Stimulated activated CD8-positive, alpha-beta memory T cell treated with anti-CD3 and anti-CD28 coated beads, Interleukin-15, amount 100 ng/mL, for 24 hours (primary cell): ENCODE measurements around the gene AGT.
"Not testable (repeated sequence)": the region's sequence is repeated elsewhere in the genome, so short reads cannot be mapped to it uniquely, and the experiment has no call there.

Source experiments
- DNase-seq: peaks from one replicate; pipeline ENCODE4 v3.0.0-alpha.2; 2020; ENCODE audit warnings: low read depth

Gene AGT

DNA sequence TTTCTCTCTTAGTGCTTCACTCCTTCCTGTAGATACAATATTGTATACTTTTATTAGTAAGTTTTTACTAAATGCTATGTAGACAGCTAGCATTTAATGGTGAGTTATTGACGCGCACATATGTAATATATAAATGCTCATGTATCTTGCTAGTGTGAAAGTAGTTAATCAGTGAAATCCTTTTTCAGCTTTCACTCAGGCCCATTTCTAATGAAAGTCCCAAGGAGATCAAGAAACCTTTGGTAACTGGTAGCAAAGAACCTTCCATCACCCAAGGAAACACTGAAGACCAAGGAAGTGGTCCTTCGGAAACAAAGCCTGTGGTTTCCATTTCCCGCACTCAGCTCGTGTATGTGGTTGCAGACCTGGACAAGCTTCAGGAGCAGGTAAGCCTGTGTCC, 27.2 kb downstream of the AGT start:
- DNase-seq = no peak

GRCh38 chr1:230684998-230685397, 28.9 kb downstream of the AGT start:
- DNase-seq = no peak

DNA sequence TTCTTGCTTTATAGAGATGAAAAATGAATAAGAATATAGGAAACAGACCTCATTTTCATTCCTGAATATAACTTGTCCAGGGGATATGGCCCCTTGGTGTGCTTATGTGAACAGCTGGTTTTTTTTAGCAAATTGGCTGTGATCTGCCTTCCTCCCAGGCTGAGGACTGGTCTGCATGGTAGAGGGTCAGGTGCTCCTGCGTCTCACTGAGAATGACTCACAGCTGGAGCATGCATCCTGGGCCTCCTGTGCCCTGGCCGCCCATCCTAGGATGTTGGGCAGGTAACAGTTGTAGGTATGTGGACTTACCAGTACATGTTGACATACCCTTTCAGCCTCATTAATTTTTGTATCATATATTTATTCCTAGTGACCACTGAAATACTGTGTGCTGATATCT, 29.8 kb downstream of the AGT start:
- DNase-seq = no peak

DNA sequence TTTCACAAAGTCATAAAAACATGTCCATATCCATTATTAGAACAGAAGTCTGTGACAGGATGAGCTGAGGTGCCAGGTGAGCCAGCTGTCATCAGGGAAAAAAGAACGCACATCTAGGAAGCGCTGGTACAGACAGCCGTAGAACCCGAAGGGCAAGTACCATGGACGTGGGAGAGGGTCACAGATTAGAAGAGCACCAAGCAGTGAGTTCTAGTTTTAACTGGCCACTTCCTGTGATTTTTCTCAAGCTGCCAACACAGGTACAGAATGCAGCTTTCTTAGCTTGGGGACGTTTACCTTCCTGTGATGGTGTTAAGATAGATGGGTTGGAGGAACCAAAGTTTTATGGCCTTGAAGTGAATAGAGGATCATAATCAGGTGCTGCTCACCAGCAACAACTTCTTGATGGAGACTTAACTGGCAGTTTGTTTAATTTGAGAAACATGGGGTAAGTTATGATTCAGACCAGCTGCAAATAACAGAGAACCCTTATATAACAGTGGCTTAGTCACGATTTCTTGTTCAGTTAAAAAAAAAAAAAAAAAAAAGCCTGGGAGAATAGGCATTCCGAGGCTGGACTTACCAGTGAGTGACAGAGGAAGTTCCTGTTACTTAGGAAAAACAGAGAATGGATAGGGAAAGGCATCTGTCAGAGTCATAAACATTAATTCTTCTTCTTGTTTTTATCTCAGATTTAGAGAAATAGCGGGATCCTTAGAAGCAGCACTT, 30.9 kb downstream of the AGT start:
- DNase-seq = no peak

GRCh38 chr1:230682274-230682673, 31.6 kb downstream of the AGT start:
- DNase-seq = no peak

- no peak for DNase-seq
Observed at GRCh38 chr1:230681599-230681998, 32.3 kb downstream of the AGT start.

DNA sequence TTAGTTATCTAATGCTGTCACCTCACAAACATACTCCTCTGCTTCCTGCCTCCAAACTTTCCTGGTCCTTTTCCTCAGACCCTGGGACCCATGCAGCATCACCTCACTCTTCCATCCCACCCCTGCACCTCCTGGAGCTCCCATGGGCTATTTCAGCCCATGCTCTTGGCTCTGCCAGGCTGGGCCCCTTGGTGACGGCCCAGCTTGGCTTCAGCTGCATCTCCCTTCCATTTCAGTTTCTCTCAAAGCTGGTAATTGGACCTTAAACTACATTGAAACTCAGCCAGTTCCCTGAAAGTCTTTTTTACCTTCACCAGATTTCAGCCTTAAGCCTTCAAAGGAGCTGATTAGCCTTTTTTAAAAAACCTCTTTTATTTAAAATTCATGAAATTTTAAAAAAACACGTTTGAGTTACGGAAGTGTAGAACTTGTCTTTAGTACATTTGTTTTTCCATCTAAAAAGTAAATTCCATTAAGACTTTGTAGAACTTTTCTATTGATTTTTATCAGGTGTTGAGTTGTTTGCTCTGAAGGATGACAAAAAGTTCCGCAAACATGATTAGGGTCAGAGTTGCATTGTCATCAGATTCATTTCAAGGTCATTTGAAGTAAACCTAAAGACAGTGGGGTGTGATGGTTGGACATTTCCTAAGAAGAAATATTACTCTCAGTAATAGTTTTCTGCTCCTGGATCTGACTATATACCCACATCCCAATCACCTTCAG, 33.5 kb downstream of the AGT start:
- DNase-seq = no peak

DNA sequence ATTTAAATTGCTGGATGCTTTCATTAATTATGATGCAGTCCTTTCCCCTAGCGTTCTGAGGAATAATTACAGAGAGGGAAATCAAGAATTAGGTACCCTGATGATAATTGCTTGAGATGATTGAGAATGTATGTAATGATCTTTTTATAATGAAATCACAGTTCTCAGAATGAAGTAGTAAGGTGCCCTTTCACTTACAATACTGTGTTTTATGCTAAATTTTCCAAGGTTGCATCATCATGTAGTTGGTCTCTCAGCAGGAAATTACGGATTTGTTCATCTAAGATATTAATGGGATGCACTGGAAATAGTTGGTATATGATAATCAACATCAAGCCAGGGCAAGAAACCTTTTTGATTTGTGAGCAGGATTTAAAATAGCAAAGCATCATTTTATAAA, 34.1 kb downstream of the AGT start:
- no peak for DNase-seq

- DNase-seq = no peak
Observed at GRCh38 chr1:230679192-230679591, 34.7 kb downstream of the AGT start.

DNA sequence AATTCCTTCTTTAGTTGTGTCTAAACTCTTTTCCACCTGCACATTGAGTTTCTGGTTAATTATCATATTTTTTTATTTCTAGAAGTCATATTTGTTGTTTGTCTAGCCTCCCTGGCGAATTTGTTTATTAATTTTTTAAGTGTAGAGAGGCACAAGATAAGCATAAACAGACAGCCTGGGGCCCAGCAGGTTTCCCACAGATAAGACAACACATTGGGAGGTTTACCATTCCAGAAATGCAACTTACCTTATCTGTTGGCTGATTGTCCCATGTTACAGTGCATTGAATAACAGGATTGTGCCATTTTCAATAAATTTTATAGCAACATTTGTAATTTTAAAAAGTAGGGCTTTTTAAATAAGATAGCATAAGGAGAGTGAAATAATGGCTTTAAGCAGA, 36.7 kb downstream of the AGT start:
- DNase-seq = no peak

DNA sequence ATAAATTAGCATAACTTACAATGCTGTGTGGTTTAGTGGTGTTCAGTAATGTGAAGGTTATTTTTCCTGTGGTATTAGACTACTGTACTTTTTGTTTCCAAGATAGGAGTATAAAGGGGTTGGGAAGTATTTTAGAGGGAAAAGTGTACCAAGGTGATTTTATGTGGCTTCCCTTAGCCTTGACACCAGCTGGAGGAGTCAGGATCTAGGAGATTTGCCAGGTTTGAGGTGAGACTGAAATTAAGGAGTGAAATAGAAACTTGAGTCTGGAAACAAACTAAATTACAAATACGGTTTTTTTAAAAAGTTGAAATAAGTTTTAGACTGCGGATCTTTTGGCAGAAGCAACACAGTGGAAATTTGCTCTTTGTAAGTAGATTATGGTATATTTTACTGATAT, 39.3 kb downstream of the AGT start:
- DNase-seq = no peak

DNA sequence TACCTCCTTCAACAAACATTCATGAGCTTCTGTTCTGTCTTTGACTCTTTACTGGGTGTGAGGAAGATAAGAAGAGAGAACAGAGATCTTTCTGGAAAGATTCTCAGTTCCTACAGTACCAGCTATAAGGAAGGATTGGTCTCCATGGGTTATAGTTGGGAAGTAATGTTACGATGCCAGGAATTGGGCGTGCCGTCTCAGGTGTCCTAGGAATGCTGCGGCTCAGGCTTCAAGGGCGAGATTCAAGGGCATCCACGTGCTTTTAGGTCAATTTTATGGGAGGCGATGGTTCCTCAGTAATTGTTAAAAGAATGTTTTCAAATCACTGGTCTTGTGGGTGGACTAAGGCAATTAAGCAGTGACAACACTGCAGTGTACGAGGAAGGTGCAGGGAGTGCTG, 44.4 kb downstream of the AGT start:
- DNase-seq = no peak

DNA sequence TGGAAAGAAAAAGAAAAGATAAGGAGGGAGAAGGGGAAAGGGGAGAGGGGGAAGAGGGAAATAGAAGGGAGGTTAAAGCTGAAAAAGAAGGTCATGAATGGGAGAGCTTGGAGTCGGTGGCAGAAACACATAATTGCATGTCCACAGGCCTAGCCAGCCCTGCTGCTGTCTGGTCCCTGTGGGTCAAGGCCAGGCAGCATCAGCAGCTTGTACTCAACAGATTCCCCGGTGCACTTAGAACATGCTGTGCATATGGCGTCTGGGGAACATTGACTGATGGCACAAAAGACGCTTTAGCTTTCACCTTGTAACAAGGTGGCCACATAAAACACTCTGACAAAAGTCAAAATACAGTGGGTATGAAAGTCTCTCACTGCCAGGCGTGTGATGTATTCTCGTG, 45.7 kb downstream of the AGT start:
- DNase-seq = no peak

GRCh38 chr1:230661976-230662375, 51.9 kb downstream of the AGT start:
- DNase-seq = no peak

DNA sequence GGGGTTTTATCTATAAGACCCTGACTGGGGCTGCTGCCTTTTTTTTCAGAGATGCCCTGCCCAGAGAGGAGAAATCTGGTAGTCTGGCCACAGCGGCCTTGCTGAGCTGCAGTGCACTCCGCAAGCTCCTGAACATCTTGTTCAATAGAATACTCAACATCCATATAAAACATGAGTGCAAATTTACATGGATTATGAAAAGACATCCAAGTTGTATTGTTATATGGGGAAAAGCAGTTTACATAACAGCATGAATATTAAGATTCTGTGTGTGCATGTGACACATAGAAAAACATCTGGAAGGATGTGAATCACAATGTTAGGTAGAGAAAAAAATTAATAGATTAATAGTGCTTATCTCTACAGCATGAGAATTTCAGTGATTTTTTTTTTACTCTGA, 55.2 kb downstream of the AGT start:
- no peak for DNase-seq

DNA sequence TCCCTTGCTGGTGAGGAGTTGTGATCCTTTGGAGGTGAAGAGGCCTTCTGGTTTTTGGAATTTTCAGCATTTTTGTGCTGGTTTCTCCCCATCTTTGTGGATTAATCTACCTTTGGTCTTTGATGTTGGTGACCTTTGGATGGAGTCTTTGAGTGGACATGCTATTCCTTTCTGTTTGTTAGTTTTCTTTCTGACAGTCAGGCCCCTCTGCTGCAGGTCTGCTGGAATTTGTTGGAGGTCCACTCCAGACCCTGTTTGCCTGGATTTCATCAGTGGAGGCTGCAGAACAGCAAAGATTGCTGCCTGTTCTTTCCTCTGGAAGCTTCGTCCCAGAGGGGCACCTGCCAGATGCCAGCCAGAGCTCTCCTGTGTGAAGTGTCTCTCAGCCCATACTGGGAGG, 55.8 kb downstream of the AGT start:
- DNase-seq = not testable (repeated sequence)

- DNase-seq = not testable (repeated sequence)
Observed at GRCh38 chr1:230656719-230657118, 57.2 kb downstream of the AGT start.
